Nephron (organoid): ENCODE measurements around the gene TRIM54.
A peak's percentile ranks its signal among the peaks of the same experiment; 100 is the strongest.

Source experiments
- H3K27ac Mint-ChIP-seq, 3 experiments: 2 replicates each; pipeline ENCODE4 v1.8.0; 2020; ENCODE audit warnings: mixed read lengths in 3 of 3, mild to moderate bottlenecking in 2 of 3, moderate library complexity in 1 of 3
- H3K27me3 Mint-ChIP-seq: 2 replicates; pipeline ENCODE4 v1.8.0; 2021; ENCODE audit warnings: low read depth, mild to moderate bottlenecking, moderate library complexity, mixed read lengths
- H3K36me3 Mint-ChIP-seq: 2 replicates; pipeline ENCODE4 v1.8.0; 2020; ENCODE audit warnings: low read depth, mixed read lengths
- H3K4me1 Mint-ChIP-seq: 2 replicates; pipeline ENCODE4 v1.8.0; 2020; ENCODE audit warnings: mixed read lengths
- H3K4me3 Mint-ChIP-seq, 3 experiments: 2 replicates each; pipeline ENCODE4 v1.8.0; 2020; ENCODE audit warnings: mild to moderate bottlenecking in 3 of 3, mixed read lengths in 3 of 3, moderate library complexity in 2 of 3
- H3K9me3 Mint-ChIP-seq: 2 replicates; pipeline ENCODE4 v1.8.0; 2020; ENCODE audit warnings: mixed read lengths
- TF ChIP-seq, protein P1 (sequence below), 3 experiments: fragments of 200-600 bp; sonication (generic); IDR thresholded peaks; one replicate each; pipeline ENCODE4 v1.5.0; 2021; ENCODE audit warnings: antibody characterized with exemption in 3 of 3; ENCODE audit not compliant: unreplicated experiment in 3 of 3

The TRIM54 gene

DNA sequence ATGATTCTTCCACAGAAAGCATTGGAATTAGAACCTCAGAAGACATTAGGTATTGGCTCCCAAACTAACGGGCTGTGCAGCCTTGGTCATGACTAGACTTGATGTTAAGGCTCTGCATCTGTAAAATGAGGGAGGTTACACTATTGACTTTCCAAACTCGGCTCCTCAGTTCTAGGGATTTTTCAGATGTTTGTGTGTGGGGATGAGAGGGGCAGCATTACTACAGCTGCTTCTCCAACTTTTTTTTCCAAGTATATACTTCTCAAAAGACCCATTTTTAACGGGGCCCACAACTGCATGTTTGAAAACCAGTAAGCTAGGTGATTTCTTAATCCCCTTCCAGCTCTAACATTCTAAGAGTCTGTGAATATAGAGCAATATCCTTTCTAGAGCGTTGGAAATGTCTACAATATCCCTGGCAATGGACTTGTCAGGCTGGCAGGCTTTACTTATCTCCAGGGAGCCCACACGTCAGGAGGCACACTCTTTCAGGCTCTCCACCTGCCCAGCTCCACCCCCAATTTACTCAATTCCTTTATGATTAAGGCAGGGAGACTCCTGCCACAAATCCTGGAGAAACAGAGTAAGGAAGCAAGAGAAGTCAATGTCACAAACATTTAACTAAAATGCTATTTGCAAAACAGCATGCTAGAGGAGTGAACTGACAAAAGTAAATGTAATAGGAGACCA, 41.5 kb downstream of the TRIM54 start:
- Mint-ChIP-seq H3K27ac (peak overlapping the region; percentile 99), H3K27me3 (no peaks in the 10 kb centered on the region), H3K9me3 (no peaks in the 10 kb centered on the region), H3K4me1 (peaks cover 7% of the 10 kb centered on the region), H3K36me3 (peaks cover 34% of the 10 kb centered on the region), H3K4me3 (peak overlapping the region; percentile 91 to 97 (median 91))
- TF ChIP-seq, protein P1, sequence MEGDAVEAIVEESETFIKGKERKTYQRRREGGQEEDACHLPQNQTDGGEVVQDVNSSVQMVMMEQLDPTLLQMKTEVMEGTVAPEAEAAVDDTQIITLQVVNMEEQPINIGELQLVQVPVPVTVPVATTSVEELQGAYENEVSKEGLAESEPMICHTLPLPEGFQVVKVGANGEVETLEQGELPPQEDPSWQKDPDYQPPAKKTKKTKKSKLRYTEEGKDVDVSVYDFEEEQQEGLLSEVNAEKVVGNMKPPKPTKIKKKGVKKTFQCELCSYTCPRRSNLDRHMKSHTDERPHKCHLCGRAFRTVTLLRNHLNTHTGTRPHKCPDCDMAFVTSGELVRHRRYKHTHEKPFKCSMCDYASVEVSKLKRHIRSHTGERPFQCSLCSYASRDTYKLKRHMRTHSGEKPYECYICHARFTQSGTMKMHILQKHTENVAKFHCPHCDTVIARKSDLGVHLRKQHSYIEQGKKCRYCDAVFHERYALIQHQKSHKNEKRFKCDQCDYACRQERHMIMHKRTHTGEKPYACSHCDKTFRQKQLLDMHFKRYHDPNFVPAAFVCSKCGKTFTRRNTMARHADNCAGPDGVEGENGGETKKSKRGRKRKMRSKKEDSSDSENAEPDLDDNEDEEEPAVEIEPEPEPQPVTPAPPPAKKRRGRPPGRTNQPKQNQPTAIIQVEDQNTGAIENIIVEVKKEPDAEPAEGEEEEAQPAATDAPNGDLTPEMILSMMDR (IDR thresholded peaks at IDR 0.05; ENCODE audit: unreplicated experiment in 3 of 3): no peak

DNA sequence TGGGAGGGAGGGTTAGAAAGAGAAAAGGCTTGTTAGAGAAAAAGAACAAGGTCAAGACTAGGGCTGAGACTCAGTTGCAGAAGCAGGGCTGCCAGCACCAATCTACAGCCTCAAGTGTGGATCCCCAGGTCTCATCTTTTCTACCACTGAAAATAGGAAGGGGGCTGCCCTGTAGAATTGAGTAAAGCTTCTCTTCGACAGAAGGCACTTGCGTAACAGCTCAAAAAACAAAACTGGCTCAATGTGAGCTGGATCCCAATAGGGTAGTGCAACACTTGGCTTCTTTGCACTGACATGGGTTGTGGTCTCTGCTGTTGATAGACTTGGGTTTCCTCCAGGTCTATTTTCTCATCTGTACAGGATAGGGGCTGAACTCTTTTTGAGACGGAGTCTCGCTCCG, 42.5 kb downstream of the TRIM54 start:
- Mint-ChIP-seq H3K27ac (peak overlapping the region; percentile 16 to 99 (median 99)), H3K9me3 (no peaks in the 10 kb centered on the region), H3K4me3 (peak overlapping the region; percentile 91 to 97 (median 91)), H3K27me3 (no peaks in the 10 kb centered on the region), H3K36me3 (peaks cover 40% of the 10 kb centered on the region), H3K4me1 (peaks cover 7% of the 10 kb centered on the region)
- TF ChIP-seq, protein P1 (IDR thresholded peaks at IDR 0.05; ENCODE audit: unreplicated experiment in 3 of 3): no peak

DNA sequence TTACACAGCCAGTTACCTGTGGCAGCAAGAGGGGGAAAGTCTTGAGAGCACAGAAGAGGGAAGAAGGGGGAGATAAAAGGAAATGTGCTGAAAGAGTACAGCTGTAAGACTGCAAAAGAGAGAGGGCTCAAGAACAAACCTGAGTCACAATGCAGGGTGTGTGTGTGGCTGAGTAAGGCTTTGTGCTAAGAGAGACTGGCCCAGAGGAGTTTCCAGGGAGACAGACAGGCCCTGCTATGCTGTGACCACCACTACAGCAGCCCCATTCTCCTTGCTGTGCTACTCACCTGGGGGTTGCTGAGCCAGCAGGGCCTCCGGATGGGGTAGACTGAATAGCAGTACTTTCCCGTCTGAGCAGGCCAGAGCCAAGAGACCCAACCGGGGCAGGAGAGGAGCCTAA, 53.1 kb downstream of the TRIM54 start:
- no peak overlapping the region for H3K4me3 Mint-ChIP-seq
- H3K27me3 Mint-ChIP-seq: no peaks in the 10 kb centered on the region
- peaks cover 54% of the 10 kb centered on the region for H3K36me3 Mint-ChIP-seq
- no peak overlapping the region for H3K27ac Mint-ChIP-seq
- TF ChIP-seq, protein P1 (IDR thresholded peaks at IDR 0.05; ENCODE audit: unreplicated experiment in 3 of 3): no peak
- no peaks in the 10 kb centered on the region for H3K9me3 Mint-ChIP-seq
- H3K4me1 Mint-ChIP-seq: no peaks in the 10 kb centered on the region

DNA sequence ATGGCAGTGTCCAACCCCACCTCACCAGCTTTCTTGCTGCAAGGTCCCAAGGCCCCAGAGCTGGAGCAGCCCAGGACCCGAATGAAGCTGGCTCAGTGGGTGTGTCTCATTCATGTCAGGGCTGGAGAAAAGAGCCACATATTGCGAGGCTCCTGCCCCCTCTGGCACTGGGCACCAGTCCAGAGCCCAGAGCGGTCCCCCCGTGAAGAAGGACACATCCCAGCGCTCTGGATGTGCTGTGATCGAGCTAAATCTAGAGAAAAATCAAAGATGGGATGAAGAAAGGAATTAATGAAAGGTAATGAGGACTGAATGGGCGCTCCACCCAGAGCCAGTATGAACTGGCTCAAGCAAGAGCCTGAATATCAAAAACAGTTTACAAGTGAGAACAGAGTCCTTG, 53.9 kb downstream of the TRIM54 start:
- no peak overlapping the region for H3K4me3 Mint-ChIP-seq
- no peaks in the 10 kb centered on the region for H3K9me3 Mint-ChIP-seq
- H3K4me1 Mint-ChIP-seq: no peaks in the 10 kb centered on the region
- H3K36me3 Mint-ChIP-seq: peaks cover 57% of the 10 kb centered on the region
- H3K27ac Mint-ChIP-seq: no peak overlapping the region
- H3K27me3 Mint-ChIP-seq: no peaks in the 10 kb centered on the region
- TF ChIP-seq, protein P1 (IDR thresholded peaks at IDR 0.05; ENCODE audit: unreplicated experiment in 3 of 3): no peak

DNA sequence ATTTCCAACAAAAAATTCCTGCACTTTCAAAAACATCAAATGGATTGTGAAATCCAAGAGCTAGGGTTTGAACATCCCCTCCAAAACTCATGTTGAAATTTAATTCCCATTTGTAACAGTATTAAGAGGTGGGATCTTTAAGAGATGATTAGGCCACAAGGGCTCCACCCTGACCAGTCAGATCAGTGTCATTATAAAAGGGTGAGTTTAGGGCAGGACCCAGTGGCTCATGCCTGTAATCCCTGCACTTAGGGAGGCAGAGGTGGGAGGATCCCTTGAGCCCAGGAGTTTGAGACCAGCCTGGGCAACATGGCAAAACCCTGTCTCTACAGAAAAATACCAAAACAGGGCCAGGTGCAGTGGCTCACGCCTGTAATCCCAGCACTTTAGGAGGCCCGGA, 65.4 kb downstream of the TRIM54 start:
- TF ChIP-seq, protein P1 (IDR thresholded peaks at IDR 0.05; ENCODE audit: unreplicated experiment in 3 of 3): no peak
- no peak overlapping the region for H3K27ac Mint-ChIP-seq
- H3K27me3 Mint-ChIP-seq: no peaks in the 10 kb centered on the region
- peaks cover 29% of the 10 kb centered on the region for H3K36me3 Mint-ChIP-seq
- no peaks in the 10 kb centered on the region for H3K4me1 Mint-ChIP-seq
- H3K9me3 Mint-ChIP-seq: no peaks in the 10 kb centered on the region
- H3K4me3 Mint-ChIP-seq: no peak overlapping the region

DNA sequence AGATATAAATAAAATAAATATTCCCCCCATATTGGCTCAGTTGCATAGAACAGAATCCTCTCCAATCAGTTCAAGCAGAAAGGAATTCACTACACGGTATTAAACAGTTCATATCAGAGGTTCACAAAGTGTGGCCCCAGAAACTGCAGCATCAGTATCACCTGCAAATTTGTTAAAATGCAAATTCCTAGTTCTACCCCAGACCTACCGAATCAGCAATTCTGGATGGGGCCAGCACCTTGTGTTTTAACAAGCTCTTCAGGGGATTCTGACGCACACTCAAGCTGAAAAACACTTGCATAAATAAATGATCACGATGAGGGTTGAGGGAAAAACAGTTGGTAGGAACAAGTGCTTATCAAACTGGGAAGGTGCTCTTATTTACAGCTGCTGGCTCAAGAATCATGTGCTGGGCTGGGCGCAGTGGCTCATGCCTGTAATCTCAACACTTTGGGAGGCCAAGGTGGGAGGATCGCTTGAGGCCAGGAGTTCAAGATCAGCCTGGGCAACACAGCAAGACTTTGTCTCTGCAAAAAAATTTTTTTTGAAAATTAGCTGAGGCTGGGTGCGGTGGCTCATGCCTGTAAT, 68.0 kb downstream of the TRIM54 start:
- peaks cover 13% of the 10 kb centered on the region for H3K36me3 Mint-ChIP-seq
- H3K9me3 Mint-ChIP-seq: no peaks in the 10 kb centered on the region
- TF ChIP-seq, protein P1 (IDR thresholded peaks at IDR 0.05; ENCODE audit: unreplicated experiment in 3 of 3): no peak
- H3K4me3 Mint-ChIP-seq: no peak overlapping the region
- H3K4me1 Mint-ChIP-seq: peaks cover 7% of the 10 kb centered on the region
- no peak overlapping the region for H3K27ac Mint-ChIP-seq
- no peaks in the 10 kb centered on the region for H3K27me3 Mint-ChIP-seq
